K562 (cell line): ENCODE measurements around the gene TRERF1. TPM values are rescaled to one million over a fixed set of nuclear protein-coding genes. Genes with fewer than 3 reads are reported as not detected.

Experiments
- CTBP1 ChIP-seq: fragments of 450-650 bp; IDR thresholded peaks from 2 replicates; pipeline ENCODE4 v1.6.1; 2016; ENCODE audit warnings: borderline replicate concordance
- DACH1 ChIP-seq: fragments of 450-650 bp; IDR thresholded peaks from 2 replicates; pipeline ENCODE4 v1.6.1; 2018; ENCODE audit not compliant: partially characterized antibody
- EHMT2 ChIP-seq: fragments of 450-650 bp; IDR thresholded peaks from 2 replicates; pipeline ENCODE4 v1.6.1; 2018; ENCODE audit warnings: antibody characterized with exemption
- FOXA3 ChIP-seq, 2 experiments: fragments of 450-650 bp in 1 of 2; sonication (generic) in 1 of 2; formaldehyde crosslinking; IDR thresholded peaks in 1 of 2; conservative IDR thresholded peaks in 1 of 2; 2 replicates each; pipeline versions ENCODE4 v1.4.0 to v1.8.0; 2020 to 2022; ENCODE audit warnings: mild to moderate bottlenecking in 2 of 2, missing genetic modification reagents in 1 of 2
- FOXJ3 ChIP-seq: sonication (generic); formaldehyde crosslinking; IDR thresholded peaks from 2 replicates; pipeline ENCODE4 v1.4.0; 2020; ENCODE audit warnings: mild to moderate bottlenecking, missing genetic modification reagents
- HDAC3 ChIP-seq: fragments of 450-650 bp; IDR thresholded peaks from 2 replicates; pipeline ENCODE4 v1.6.1; 2018; ENCODE audit warnings: borderline replicate concordance, mild to moderate bottlenecking, moderate library complexity; ENCODE audit not compliant: partially characterized antibody
- HNRNPH1 ChIP-seq: fragments of 200-400 bp; formaldehyde crosslinking; optimal IDR thresholded peaks from 2 replicates; pipeline ENCODE3; 2017; ENCODE audit warnings: low read depth, mild to moderate bottlenecking, low read length, moderate library complexity
- NFIC ChIP-seq: fragments of 450-650 bp; IDR thresholded peaks from 2 replicates; pipeline ENCODE4 v1.6.1; 2017; ENCODE audit warnings: mild to moderate bottlenecking, inconsistent platforms
- NRF1 ChIP-seq, 2 experiments: fragments of 450-650 bp; IDR thresholded peaks in 1 of 2; conservative IDR thresholded peaks in 1 of 2; 2 replicates each; pipeline ENCODE4 v1.6.1; 2014; ENCODE audit warnings: mild to moderate bottlenecking in 2 of 2
- RB1 ChIP-seq: fragments of 450-650 bp; IDR thresholded peaks from 2 replicates; pipeline ENCODE4 v1.6.1; 2017; ENCODE audit warnings: low read depth, mild to moderate bottlenecking
- RBM25 ChIP-seq: fragments of 200-400 bp; formaldehyde crosslinking; IDR thresholded peaks from 2 replicates; pipeline ENCODE4 v1.6.1; 2018; ENCODE audit warnings: low read length, low read depth, moderate library complexity; ENCODE audit not compliant: severe bottlenecking
- RUNX1 ChIP-seq: sonication (generic); IDR thresholded peaks from 2 replicates; pipeline ENCODE4 v1.6.1; 2016; ENCODE audit warnings: antibody characterized with exemption, low read depth
- SMAD4 ChIP-seq: fragments of 250-450 bp; sonication (Bioruptor Pico); conservative IDR thresholded peaks from 2 replicates; pipeline ENCODE4 v1.8.0; 2021; ENCODE audit warnings: inconsistent platforms, mild to moderate bottlenecking, moderate library complexity
- SMARCA5 ChIP-seq: fragments of 450-650 bp; IDR thresholded peaks from 2 replicates; pipeline ENCODE4 v1.6.1; 2016
- TEAD2 ChIP-seq: fragments of 450-650 bp; IDR thresholded peaks from 2 replicates; pipeline ENCODE4 v1.6.1; 2016; ENCODE audit warnings: missing genetic modification characterization, control low read depth, missing compliant biosample characterization
- ZFPM2 ChIP-seq: fragments of 250-450 bp; sonication (Bioruptor Pico); IDR thresholded peaks from 2 replicates; pipeline ENCODE4 v1.5.1; 2022; ENCODE audit warnings: mild to moderate bottlenecking
- ZKSCAN3 ChIP-seq: fragments of 250-450 bp; sonication (Bioruptor Pico); IDR thresholded peaks from 2 replicates; pipeline ENCODE4 v1.4.0; 2020
- ZKSCAN8 ChIP-seq: fragments of 200-800 bp; sonication (Bioruptor generic); IDR thresholded peaks from 2 replicates; pipeline ENCODE4 v1.6.1; 2016; ENCODE audit warnings: missing genetic modification characterization, missing compliant biosample characterization
- ZNF232 ChIP-seq: sonication (generic); formaldehyde crosslinking; IDR thresholded peaks from 2 replicates; pipeline ENCODE4 v1.8.0; 2022; ENCODE audit warnings: mild to moderate bottlenecking, missing genetic modification reagents
- ZNF431 ChIP-seq: sonication (generic); formaldehyde crosslinking; IDR thresholded peaks from 2 replicates; pipeline ENCODE4 v1.8.0; 2022; ENCODE audit warnings: mild to moderate bottlenecking, missing genetic modification reagents
- ZNF830 ChIP-seq: fragments of 250-450 bp; sonication (Bioruptor Pico); IDR thresholded peaks from 2 replicates; pipeline ENCODE4 v1.5.0; 2021; ENCODE audit warnings: mild to moderate bottlenecking
- polyA plus RNA-seq, 8 experiments: library from polyadenylated mRNA; depleted of rRNA in 4 of 8; stranded (reverse) in 5 of 8; unstranded in 3 of 8; fragments of >200 nt; fragmentation: Nextera tagmentation in 2 of 8; fragmentation: Illumina TruSeq in 1 of 8; extraction: Ambion mirVana in 2 of 8; extraction: Trizol in 1 of 8; gene quantifications; 2 replicates each; pipeline versions ENCODE4 v1.2.1 to v1.2.3, GENCODE V29; 2011 to 2014; ENCODE audit warnings: inconsistent platforms in 1 of 8, missing spikeins in 1 of 8
- total RNA-seq, 7 experiments: library from RNA; depleted of rRNA in 6 of 7; stranded (reverse); fragments of >200 nt in 6 of 7; fragmentation: Illumina TruSeq in 2 of 7; extraction: Trizol in 2 of 7; gene quantifications; 2 replicates each; pipeline versions ENCODE4 v1.2.1 to v1.2.3, GENCODE V29; 2011 to 2021; ENCODE audit warnings: low replicate concordance in 1 of 7
- TF ChIP-seq, protein P1 (sequence below): fragments of 250-450 bp; sonication (Bioruptor Pico); IDR thresholded peaks from 2 replicates; pipeline ENCODE4 v1.4.0; 2020
- TF ChIP-seq, protein P2 (sequence below), 2 experiments: fragments of 150-350 bp in 1 of 2; IDR thresholded peaks; 2 replicates each; pipeline ENCODE4 v1.6.1; 2012 to 2016; ENCODE audit warnings: low read depth in 2 of 2, low read length in 2 of 2, mild to moderate bottlenecking in 1 of 2, moderate library complexity in 1 of 2

TRERF1 gene
- total and polyA plus RNA-seq, 9 of the 15 experiments (the other 6 are each of a cell fraction or from before 2014, with no cell fraction given), result 0.04 to 0.20 (median 0.07) TPM; not detected in 3

GRCh38 chr6:42182101-42182500 is 269.6 kb downstream of the TRERF1 start (continued):
- TF ChIP-seq, protein P1, sequence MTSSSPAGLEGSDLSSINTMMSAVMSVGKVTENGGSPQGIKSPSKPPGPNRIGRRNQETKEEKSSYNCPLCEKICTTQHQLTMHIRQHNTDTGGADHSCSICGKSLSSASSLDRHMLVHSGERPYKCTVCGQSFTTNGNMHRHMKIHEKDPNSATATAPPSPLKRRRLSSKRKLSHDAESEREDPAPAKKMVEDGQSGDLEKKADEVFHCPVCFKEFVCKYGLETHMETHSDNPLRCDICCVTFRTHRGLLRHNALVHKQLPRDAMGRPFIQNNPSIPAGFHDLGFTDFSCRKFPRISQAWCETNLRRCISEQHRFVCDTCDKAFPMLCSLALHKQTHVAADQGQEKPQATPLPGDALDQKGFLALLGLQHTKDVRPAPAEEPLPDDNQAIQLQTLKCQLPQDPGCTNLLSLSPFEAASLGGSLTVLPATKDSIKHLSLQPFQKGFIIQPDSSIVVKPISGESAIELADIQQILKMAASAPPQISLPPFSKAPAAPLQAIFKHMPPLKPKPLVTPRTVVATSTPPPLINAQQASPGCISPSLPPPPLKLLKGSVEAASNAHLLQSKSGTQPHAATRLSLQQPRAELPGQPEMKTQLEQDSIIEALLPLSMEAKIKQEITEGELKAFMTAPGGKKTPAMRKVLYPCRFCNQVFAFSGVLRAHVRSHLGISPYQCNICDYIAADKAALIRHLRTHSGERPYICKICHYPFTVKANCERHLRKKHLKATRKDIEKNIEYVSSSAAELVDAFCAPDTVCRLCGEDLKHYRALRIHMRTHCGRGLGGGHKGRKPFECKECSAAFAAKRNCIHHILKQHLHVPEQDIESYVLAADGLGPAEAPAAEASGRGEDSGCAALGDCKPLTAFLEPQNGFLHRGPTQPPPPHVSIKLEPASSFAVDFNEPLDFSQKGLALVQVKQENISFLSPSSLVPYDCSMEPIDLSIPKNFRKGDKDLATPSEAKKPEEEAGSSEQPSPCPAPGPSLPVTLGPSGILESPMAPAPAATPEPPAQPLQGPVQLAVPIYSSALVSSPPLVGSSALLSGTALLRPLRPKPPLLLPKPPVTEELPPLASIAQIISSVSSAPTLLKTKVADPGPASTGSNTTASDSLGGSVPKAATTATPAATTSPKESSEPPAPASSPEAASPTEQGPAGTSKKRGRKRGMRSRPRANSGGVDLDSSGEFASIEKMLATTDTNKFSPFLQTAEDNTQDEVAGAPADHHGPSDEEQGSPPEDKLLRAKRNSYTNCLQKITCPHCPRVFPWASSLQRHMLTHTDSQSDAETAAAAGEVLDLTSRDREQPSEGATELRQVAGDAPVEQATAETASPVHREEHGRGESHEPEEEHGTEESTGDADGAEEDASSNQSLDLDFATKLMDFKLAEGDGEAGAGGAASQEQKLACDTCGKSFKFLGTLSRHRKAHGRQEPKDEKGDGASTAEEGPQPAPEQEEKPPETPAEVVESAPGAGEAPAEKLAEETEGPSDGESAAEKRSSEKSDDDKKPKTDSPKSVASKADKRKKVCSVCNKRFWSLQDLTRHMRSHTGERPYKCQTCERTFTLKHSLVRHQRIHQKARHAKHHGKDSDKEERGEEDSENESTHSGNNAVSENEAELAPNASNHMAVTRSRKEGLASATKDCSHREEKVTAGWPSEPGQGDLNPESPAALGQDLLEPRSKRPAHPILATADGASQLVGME (CRISPR knock-in tag), result no peak
- TF ChIP-seq ZNF232, result no peak
- no peak for TF ChIP-seq EHMT2
- TF ChIP-seq, protein P2, sequence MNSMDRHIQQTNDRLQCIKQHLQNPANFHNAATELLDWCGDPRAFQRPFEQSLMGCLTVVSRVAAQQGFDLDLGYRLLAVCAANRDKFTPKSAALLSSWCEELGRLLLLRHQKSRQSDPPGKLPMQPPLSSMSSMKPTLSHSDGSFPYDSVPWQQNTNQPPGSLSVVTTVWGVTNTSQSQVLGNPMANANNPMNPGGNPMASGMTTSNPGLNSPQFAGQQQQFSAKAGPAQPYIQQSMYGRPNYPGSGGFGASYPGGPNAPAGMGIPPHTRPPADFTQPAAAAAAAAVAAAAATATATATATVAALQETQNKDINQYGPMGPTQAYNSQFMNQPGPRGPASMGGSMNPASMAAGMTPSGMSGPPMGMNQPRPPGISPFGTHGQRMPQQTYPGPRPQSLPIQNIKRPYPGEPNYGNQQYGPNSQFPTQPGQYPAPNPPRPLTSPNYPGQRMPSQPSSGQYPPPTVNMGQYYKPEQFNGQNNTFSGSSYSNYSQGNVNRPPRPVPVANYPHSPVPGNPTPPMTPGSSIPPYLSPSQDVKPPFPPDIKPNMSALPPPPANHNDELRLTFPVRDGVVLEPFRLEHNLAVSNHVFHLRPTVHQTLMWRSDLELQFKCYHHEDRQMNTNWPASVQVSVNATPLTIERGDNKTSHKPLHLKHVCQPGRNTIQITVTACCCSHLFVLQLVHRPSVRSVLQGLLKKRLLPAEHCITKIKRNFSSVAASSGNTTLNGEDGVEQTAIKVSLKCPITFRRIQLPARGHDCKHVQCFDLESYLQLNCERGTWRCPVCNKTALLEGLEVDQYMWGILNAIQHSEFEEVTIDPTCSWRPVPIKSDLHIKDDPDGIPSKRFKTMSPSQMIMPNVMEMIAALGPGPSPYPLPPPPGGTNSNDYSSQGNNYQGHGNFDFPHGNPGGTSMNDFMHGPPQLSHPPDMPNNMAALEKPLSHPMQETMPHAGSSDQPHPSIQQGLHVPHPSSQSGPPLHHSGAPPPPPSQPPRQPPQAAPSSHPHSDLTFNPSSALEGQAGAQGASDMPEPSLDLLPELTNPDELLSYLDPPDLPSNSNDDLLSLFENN (IDR thresholded peaks at IDR 0.05; ENCODE audit: low read depth in 2 of 2, low read length in 2 of 2), result no peak
- no peak for TF ChIP-seq DACH1
- TF ChIP-seq SMAD4 (CRISPR knock-in tag), result no peak
- no peak for TF ChIP-seq FOXJ3 (CRISPR knock-in tag)
- TF ChIP-seq RBM25, result no peak
- no peak for TF ChIP-seq ZKSCAN3
- TF ChIP-seq HNRNPH1, result no peak
- no peak for TF ChIP-seq SMARCA5
- TF ChIP-seq RUNX1, result no peak
- no peak for TF ChIP-seq HDAC3
- no peak for TF ChIP-seq ZNF830
- TF ChIP-seq NRF1 (conservative IDR thresholded peaks at IDR 0.05 in 1 of 2, IDR thresholded peaks at IDR 0.05 in 1 of 2), result peak; percentile 81 to 83
- peak in 1 of 2 experiments; percentile 53; a peak in 1 of 4 replicates for TF ChIP-seq FOXA3 (CRISPR knock-in tag; conservative IDR thresholded peaks at IDR 0.05 in 1 of 2, IDR thresholded peaks at IDR 0.05 in 1 of 2)
- TF ChIP-seq ZFPM2 (CRISPR knock-in tag), result no peak
- peak; percentile 84 for TF ChIP-seq NFIC
- TF ChIP-seq CTBP1, result peak; percentile 61
- no peak for TF ChIP-seq ZKSCAN8 (CRISPR knock-in tag)
- TF ChIP-seq ZNF431 (CRISPR knock-in tag), result no peak
- TF ChIP-seq TEAD2, result no peak
- no peak for TF ChIP-seq RB1
